ENCODE measurements around the gene CDH13. TPM values are rescaled to one million over a fixed set of nuclear protein-coding genes. Genes with fewer than 3 reads are reported as not detected.

The CDH13 gene
- total RNA-seq, 1 donor from 2014 or later = 161 TPM

- Histone ChIP-seq H3K36me3 (no peaks in the 10 kb centered on the region), H3K4me3 (no peak overlapping the region), H3K9me3 (replicated peaks) (no peaks in the 10 kb centered on the region), H3K27me3 (ENCODE audit: low read depth) (no peaks in the 10 kb centered on the region), H3K4me1 (peaks cover 7% of the 10 kb centered on the region), H3K27ac (replicated peaks) (no peak overlapping the region)
- TF ChIP-seq CTCF (IDR thresholded peaks at IDR 0.05; ENCODE audit: borderline replicate concordance) = no peak
- DNase-seq = no peak
- intact Hi-C loops (cut with micrococcal nuclease) = loop anchor here (10.0 kb wide), 1 partner anchor 1177 kb away; no protein-coding TSS in a partner anchor
These were observed 814.7 kb downstream of the CDH13 start for GRCh38 chr16:83441517-83441916.

GRCh38 chr16:83443972-83444371, 817.2 kb downstream of the CDH13 start:
- H3K27ac ChIP-seq (replicated peaks) = no peak overlapping the region
- H3K4me1 ChIP-seq = peaks cover 2% of the 10 kb centered on the region
- H3K27me3 ChIP-seq (ENCODE audit: low read depth) = no peaks in the 10 kb centered on the region
- H3K4me3 ChIP-seq = no peak overlapping the region
- no peaks in the 10 kb centered on the region for H3K36me3 ChIP-seq
- H3K9me3 ChIP-seq (replicated peaks) = no peaks in the 10 kb centered on the region
- no peak for TF ChIP-seq CTCF (IDR thresholded peaks at IDR 0.05; ENCODE audit: borderline replicate concordance)
- intact Hi-C loops (cut with micrococcal nuclease) = loop anchor here (10.0 kb wide), 1 partner anchor 1179 kb away; no protein-coding TSS in a partner anchor
- DNase-seq = no peak

- intact Hi-C loops (cut with micrococcal nuclease) = loop anchor here (10.0 kb wide), 1 partner anchor 1183 kb away; no protein-coding TSS in a partner anchor
- no peak for TF ChIP-seq CTCF (IDR thresholded peaks at IDR 0.05; ENCODE audit: borderline replicate concordance)
- H3K27me3 ChIP-seq (ENCODE audit: low read depth) = no peaks in the 10 kb centered on the region
- no peaks in the 10 kb centered on the region for H3K9me3 ChIP-seq (replicated peaks)
- no peak for DNase-seq
- H3K4me1 ChIP-seq = no peaks in the 10 kb centered on the region
- no peak overlapping the region for H3K27ac ChIP-seq (replicated peaks)
- no peak overlapping the region for H3K4me3 ChIP-seq
- no peaks in the 10 kb centered on the region for H3K36me3 ChIP-seq
These were observed 820.8 kb downstream of the CDH13 start for GRCh38 chr16:83447560-83447959.

GRCh38 chr16:83449861-83450260, 823.1 kb downstream of the CDH13 start:
- no peak overlapping the region for H3K4me3 ChIP-seq
- no peak overlapping the region for H3K27ac ChIP-seq (replicated peaks)
- H3K27me3 ChIP-seq (ENCODE audit: low read depth) = no peaks in the 10 kb centered on the region
- DNase-seq = no peak
- no peaks in the 10 kb centered on the region for H3K4me1 ChIP-seq
- TF ChIP-seq CTCF (IDR thresholded peaks at IDR 0.05; ENCODE audit: borderline replicate concordance) = no peak
- no peaks in the 10 kb centered on the region for H3K36me3 ChIP-seq
- no peaks in the 10 kb centered on the region for H3K9me3 ChIP-seq (replicated peaks)
- intact Hi-C loops (cut with micrococcal nuclease) = loop anchor here (10.0 kb wide), 1 partner anchor 1185 kb away; no protein-coding TSS in a partner anchor

GRCh38 chr16:83453977-83454376, 827.2 kb downstream of the CDH13 start:
- no peaks in the 10 kb centered on the region for H3K9me3 ChIP-seq (replicated peaks)

More at GRCh38 chr16:83453977-83454376, 827.2 kb downstream of the CDH13 start:
- DNase-seq = no peak
- Histone ChIP-seq H3K27me3 (ENCODE audit: low read depth) (no peaks in the 10 kb centered on the region), H3K36me3 (no peaks in the 10 kb centered on the region), H3K4me3 (no peak overlapping the region), H3K27ac (replicated peaks) (no peak overlapping the region), H3K4me1 (peaks cover 6% of the 10 kb centered on the region)
- no peak for TF ChIP-seq CTCF (IDR thresholded peaks at IDR 0.05; ENCODE audit: borderline replicate concordance)
- intact Hi-C loops (cut with micrococcal nuclease) = no loop called here

Data from left ventricle myocardium inferior (tissue), 1 donor.